ENCODE results near the gene ANTXR2. TPM values are rescaled to one million over a fixed set of nuclear protein-coding genes. Genes with fewer than 3 reads are reported as not detected.

ANTXR2 gene
- total and polyA plus RNA-seq, 12 donors, result 9.9 to 68.4 (median 49.2) TPM

DNA sequence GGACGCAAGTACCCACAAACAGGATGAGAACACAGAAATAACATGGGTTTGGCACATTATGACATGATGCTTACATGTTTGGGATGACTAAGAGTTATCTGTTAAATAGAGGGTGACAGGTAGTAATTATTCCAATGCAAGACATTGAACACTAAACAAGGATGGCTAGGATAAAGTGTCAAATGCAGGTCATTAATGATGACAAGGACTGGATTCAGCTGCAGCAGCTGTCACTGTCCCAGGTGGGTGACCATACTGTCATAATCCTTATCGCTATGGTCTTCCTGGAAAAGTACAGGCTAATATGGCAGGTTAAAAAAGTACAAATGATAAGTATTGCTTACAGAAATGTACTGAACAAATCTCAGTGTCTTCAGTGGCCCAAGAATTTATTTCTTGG, 123.9 kb downstream of the ANTXR2 start:
- no peaks in the 10 kb centered on the region for H3K27me3 ChIP-seq
- WGBS, 2 donors, result 96 to 98% methylated on average over 2 of the region's 2 CpGs
- peaks cover 0 to 10% (median 0%) of the 10 kb centered on the region in 9 donors for H3K36me3 ChIP-seq
- intact Hi-C loops (cut with DNase I), result no loop called here
- H3K9me3 ChIP-seq, result no peaks in the 10 kb centered on the region
- DNase-seq, result no peak
- TF ChIP-seq, protein P1, sequence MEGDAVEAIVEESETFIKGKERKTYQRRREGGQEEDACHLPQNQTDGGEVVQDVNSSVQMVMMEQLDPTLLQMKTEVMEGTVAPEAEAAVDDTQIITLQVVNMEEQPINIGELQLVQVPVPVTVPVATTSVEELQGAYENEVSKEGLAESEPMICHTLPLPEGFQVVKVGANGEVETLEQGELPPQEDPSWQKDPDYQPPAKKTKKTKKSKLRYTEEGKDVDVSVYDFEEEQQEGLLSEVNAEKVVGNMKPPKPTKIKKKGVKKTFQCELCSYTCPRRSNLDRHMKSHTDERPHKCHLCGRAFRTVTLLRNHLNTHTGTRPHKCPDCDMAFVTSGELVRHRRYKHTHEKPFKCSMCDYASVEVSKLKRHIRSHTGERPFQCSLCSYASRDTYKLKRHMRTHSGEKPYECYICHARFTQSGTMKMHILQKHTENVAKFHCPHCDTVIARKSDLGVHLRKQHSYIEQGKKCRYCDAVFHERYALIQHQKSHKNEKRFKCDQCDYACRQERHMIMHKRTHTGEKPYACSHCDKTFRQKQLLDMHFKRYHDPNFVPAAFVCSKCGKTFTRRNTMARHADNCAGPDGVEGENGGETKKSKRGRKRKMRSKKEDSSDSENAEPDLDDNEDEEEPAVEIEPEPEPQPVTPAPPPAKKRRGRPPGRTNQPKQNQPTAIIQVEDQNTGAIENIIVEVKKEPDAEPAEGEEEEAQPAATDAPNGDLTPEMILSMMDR (IDR thresholded peaks at IDR 0.05), result no peak
- no peak overlapping the region for H3K27ac ChIP-seq
- H3K4me1 ChIP-seq, result no peaks in the 10 kb centered on the region
- H3K4me3 ChIP-seq, result no peak overlapping the region
- no peak for ATAC-seq

DNA sequence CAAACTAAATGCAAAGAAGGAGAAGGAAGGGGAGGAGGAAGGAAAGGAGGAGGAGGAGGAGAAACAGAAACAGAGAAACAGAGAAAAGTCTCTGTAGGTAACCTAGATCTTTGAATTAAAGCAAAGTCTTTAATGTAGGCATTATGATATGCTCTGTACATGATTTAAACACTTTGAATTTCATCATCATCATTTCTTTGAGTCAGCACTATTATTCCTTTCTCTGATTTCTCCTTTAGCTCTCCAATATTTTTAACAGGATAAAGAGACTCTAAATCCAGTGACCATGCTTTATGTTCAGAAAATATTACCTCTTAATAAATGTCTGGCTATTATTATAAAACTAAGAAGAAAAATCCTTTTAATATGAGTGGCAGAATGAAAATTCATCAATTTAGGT, 124.3 kb downstream of the ANTXR2 start:
- H3K9me3 ChIP-seq, result no peaks in the 10 kb centered on the region
- H3K4me3 ChIP-seq, result no peak overlapping the region
- DNase-seq (no peak), ATAC-seq (no peak)
- H3K4me1 ChIP-seq, result no peaks in the 10 kb centered on the region
- H3K27ac ChIP-seq, result no peak overlapping the region
- TF ChIP-seq, protein P1 (IDR thresholded peaks at IDR 0.05), result no peak
- peaks cover 0 to 10% (median 0%) of the 10 kb centered on the region in 9 donors for H3K36me3 ChIP-seq
- no peaks in the 10 kb centered on the region for H3K27me3 ChIP-seq
- intact Hi-C loops (cut with DNase I), result no loop called here

DNA sequence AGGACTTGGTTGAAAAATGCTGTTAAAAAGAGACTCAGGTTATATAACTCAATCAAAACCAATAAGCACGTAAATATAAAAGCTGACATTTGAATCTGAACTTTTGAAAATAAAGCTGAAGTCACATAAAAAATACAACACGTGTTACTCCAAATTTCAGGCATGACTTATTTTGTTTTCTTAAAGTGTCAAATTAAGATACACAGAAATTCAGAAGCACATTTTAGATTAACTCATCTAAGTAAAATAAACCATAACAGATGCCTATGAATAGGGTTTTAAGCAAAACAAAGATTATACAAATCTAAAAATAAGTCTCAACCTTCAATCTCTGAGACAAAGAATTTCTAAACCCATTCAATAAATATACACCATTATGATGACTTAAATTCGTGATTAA, 124.8 kb downstream of the ANTXR2 start:
- Histone ChIP-seq H3K27me3 (no peaks in the 10 kb centered on the region), H3K9me3 (no peaks in the 10 kb centered on the region), H3K4me1 (no peaks in the 10 kb centered on the region), H3K27ac (no peak overlapping the region), H3K4me3 (no peak overlapping the region), H3K36me3 (peaks cover 0 to 10% (median 0%) of the 10 kb centered on the region in 9 donors)
- DNase-seq, result no peak
- WGBS, 2 donors, result 77 to 82% methylated on average over 3 of the region's 3 CpGs
- intact Hi-C loops (cut with DNase I), result no loop called here
- TF ChIP-seq, protein P1 (IDR thresholded peaks at IDR 0.05), result no peak
- ATAC-seq, result no peak

DNA sequence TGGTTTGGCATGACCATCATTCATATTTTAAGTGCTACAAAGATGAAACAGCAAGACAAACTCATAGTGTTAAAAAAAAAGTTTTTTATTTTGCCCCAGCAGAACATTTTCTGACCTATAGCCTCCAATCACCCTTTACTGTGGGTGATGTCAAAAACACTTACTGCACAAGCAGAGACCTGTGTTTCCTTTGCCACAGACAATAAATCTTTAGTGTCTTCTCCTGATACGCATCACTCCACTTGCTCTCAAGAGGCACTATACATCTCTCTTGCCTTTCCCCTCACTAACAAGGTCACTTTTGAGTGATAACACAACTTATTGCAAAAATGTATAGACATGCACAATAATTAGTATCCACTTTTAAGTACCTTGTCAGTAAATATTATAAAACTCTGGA, 125.6 kb downstream of the ANTXR2 start:
- H3K27ac ChIP-seq, result no peak overlapping the region
- intact Hi-C loops (cut with DNase I), result no loop called here
- ATAC-seq (no peak), DNase-seq (no peak)
- TF ChIP-seq, protein P1 (IDR thresholded peaks at IDR 0.05), result no peak
- H3K4me1 ChIP-seq, result no peaks in the 10 kb centered on the region
- no peaks in the 10 kb centered on the region for H3K27me3 ChIP-seq
- H3K4me3 ChIP-seq, result no peak overlapping the region
- H3K36me3 ChIP-seq, result peaks cover 0 to 10% (median 0%) of the 10 kb centered on the region in 9 donors
- no peaks in the 10 kb centered on the region for H3K9me3 ChIP-seq
- 98 to 100% methylated on average over 1 of the region's 1 CpG for WGBS, 2 donors

Data from heart right ventricle (tissue), 16 donors.